ENCODE data around the gene HNRNPUL1.
A peak's percentile ranks its signal among the peaks of the same experiment; 100 is the strongest.

The HNRNPUL1 gene

DNA sequence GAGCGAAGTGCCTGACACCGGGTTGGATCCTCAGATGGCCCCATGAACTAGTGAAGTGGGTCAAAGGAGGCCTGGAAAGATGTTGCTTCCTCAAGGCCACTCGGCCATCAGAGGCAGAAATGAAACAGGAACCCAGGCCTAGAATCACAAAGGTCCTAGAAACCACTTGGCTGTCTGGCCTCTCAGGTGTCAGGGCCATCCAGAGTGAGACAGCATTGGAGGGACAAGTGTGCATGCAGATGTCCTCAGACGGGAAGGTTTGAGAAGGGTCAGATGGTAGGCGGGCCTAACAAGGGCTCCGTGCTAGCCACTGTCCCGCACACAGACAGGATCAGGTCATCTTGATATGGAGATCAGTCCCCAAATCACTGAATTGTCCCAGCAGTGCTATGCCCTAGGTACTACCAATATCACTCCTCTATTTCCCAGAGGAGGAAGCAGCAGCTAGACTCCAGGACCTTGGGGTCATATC is 60.1 kb downstream of the HNRNPUL1 start:
- Histone ChIP-seq H3K4me2 (peak overlapping the region; percentile 87 to 99 (median 92)), H3K9ac (peak overlapping the region; percentile 66 to 84 (median 77); a peak in 20 of 22 replicates), H3K4me3 (peak overlapping the region in 5 of 10 experiments; percentile 20 to 59 (median 44); a peak in 5 of 20 replicates), H3K27me3 (no peaks in the 10 kb centered on the region), H4K20me1 (peaks cover 3 to 99% (median 75%) of the 10 kb centered on the region in 11 experiments; a peak in 21 of 22 replicates), H3K27ac (peak overlapping the region; percentile 74 to 93 (median 84)), H3K9me3 (replicated peaks in 1 of 11) (no peaks in the 10 kb centered on the region), H3K4me1 (peaks cover 84 to 96% (median 87%) of the 10 kb centered on the region in 10 experiments), H3K36me3 (peaks cover 34 to 47% (median 43%) of the 10 kb centered on the region in 11 experiments)
- no peak for TF ChIP-seq Cebpa-rat (IDR thresholded peaks at IDR 0.05)

- peak overlapping the region; percentile 76 to 93 (median 84); a peak in 21 of 22 replicates for H3K27ac ChIP-seq
- TF ChIP-seq Cebpa-rat (IDR thresholded peaks at IDR 0.05): no peak
- H3K27me3 ChIP-seq: no peaks in the 10 kb centered on the region
- peaks cover 92 to 100% (median 95%) of the 10 kb centered on the region in 10 experiments for H3K4me1 ChIP-seq
- H3K9me3 ChIP-seq (replicated peaks in 1 of 11): no peaks in the 10 kb centered on the region
- H3K36me3 ChIP-seq: peaks cover 31 to 46% (median 40%) of the 10 kb centered on the region in 11 experiments
- H3K9ac ChIP-seq: peak overlapping the region; percentile 66 to 84 (median 77); a peak in 19 of 22 replicates
- H4K20me1 ChIP-seq: peaks cover 3 to 93% (median 76%) of the 10 kb centered on the region in 11 experiments; a peak in 20 of 22 replicates
- H3K4me3 ChIP-seq: no peak overlapping the region; a peak in 2 of 20 replicates
- peak overlapping the region; percentile 87 to 99 (median 97) for H3K4me2 ChIP-seq
Observed at GRCh38 chr19:41324921-41325639, 60.9 kb downstream of the HNRNPUL1 start.

GRCh38 chr19:41325640-41325946 is 61.4 kb downstream of the HNRNPUL1 start:
- H4K20me1 ChIP-seq: peaks cover 3 to 88% (median 76%) of the 10 kb centered on the region in 11 experiments; a peak in 20 of 22 replicates
- H3K9ac ChIP-seq: peak overlapping the region; percentile 57 to 83 (median 77)
- peak overlapping the region in 8 of 10 experiments; percentile 19 to 61 (median 51); a peak in 12 of 20 replicates for H3K4me3 ChIP-seq
- H3K4me1 ChIP-seq: peaks cover 97 to 100% (median 99%) of the 10 kb centered on the region in 10 experiments
- H3K9me3 ChIP-seq (replicated peaks in 1 of 11): no peaks in the 10 kb centered on the region
- H3K36me3 ChIP-seq: peaks cover 31 to 46% (median 40%) of the 10 kb centered on the region in 11 experiments
- no peak for TF ChIP-seq Cebpa-rat (IDR thresholded peaks at IDR 0.05)
- H3K27ac ChIP-seq: peak overlapping the region; percentile 25 to 93 (median 86); a peak in 21 of 22 replicates
- no peaks in the 10 kb centered on the region for H3K27me3 ChIP-seq
- peak overlapping the region; percentile 87 to 99 (median 97) for H3K4me2 ChIP-seq

DNA sequence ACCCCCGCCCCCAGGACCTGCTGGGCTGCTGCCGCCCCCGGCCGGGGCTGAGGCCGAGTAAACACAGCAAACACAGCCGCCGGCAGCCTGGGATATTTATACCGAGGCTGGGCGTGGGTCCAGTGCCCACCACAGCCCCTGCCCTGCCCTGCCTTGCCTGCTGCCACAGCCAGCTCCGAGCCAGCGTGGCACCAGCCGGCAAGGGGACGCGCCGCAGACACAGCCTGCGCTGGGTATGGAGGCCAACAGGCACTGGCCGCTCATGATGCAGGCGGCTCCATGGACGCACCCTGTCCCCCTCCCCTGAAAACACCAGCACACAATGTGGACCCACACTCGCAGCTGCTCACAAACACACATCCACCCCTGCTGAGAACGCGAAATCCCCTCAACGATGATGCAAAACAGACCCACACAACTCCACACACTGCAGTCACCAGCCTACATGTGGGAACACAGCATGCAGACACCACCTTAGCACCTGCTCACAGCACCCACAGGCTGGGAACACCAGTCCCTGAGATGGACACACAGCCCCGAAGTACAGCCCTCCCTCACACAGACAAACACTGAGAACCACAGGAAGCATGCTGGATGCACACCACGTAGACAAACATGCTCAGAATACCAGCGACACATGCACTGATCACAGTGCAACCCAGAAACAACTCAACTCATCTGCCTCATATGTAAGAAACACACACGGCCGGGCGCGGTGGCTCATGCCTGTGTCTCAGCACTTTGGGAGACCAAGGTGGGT is 62.0 kb downstream of the HNRNPUL1 start:
- Histone ChIP-seq H3K27me3 (no peaks in the 10 kb centered on the region), H3K9me3 (replicated peaks in 1 of 11) (no peaks in the 10 kb centered on the region), H4K20me1 (peaks cover 3 to 83% (median 73%) of the 10 kb centered on the region in 11 experiments; a peak in 20 of 22 replicates), H3K36me3 (peaks cover 29 to 46% (median 39%) of the 10 kb centered on the region in 11 experiments), H3K4me1 (peaks cover 93 to 99% (median 96%) of the 10 kb centered on the region in 10 experiments), H3K4me3 (peak overlapping the region in 9 of 10 experiments; percentile 12 to 61 (median 48); a peak in 14 of 20 replicates), H3K27ac (peak overlapping the region; percentile 67 to 93 (median 86); a peak in 21 of 22 replicates), H3K9ac (peak overlapping the region; percentile 57 to 83 (median 77)), H3K4me2 (peak overlapping the region; percentile 87 to 99 (median 97))
- TF ChIP-seq Cebpa-rat (IDR thresholded peaks at IDR 0.05): no peak

GRCh38 chr19:41327076-41327575 is 63.0 kb downstream of the HNRNPUL1 start:
- peak overlapping the region; percentile 12 to 61 (median 46); a peak in 18 of 20 replicates for H3K4me3 ChIP-seq
- H3K27ac ChIP-seq: peak overlapping the region; percentile 67 to 93 (median 86); a peak in 21 of 22 replicates
- H3K36me3 ChIP-seq: peaks cover 29 to 46% (median 39%) of the 10 kb centered on the region in 11 experiments; a peak in 21 of 22 replicates
- H4K20me1 ChIP-seq: peaks cover 5 to 79% (median 70%) of the 10 kb centered on the region in 11 experiments; a peak in 21 of 22 replicates
- peak overlapping the region; percentile 57 to 83 (median 77); a peak in 21 of 22 replicates for H3K9ac ChIP-seq
- H3K4me1 ChIP-seq: peaks cover 83 to 99% (median 90%) of the 10 kb centered on the region in 10 experiments
- no peak for TF ChIP-seq Cebpa-rat (IDR thresholded peaks at IDR 0.05)
- H3K4me2 ChIP-seq: peak overlapping the region; percentile 87 to 99 (median 97)
- no peaks in the 10 kb centered on the region for H3K9me3 ChIP-seq (replicated peaks in 1 of 11)
- no peaks in the 10 kb centered on the region for H3K27me3 ChIP-seq

- TF ChIP-seq Cebpa-rat (IDR thresholded peaks at IDR 0.05): no peak
- no peaks in the 10 kb centered on the region for H3K9me3 ChIP-seq (replicated peaks in 1 of 11)
Observed at GRCh38 chr19:41327576-41328156, 63.5 kb downstream of the HNRNPUL1 start.

GRCh38 chr19:41328157-41328841 is 64.1 kb downstream of the HNRNPUL1 start:
- peaks cover 72 to 99% (median 85%) of the 10 kb centered on the region in 10 experiments for H3K4me1 ChIP-seq

More at GRCh38 chr19:41327576-41328156, 63.5 kb downstream of the HNRNPUL1 start:
- H4K20me1 ChIP-seq: peaks cover 11 to 79% (median 65%) of the 10 kb centered on the region in 11 experiments; a peak in 21 of 22 replicates
- peak overlapping the region; percentile 87 to 99 (median 97) for H3K4me2 ChIP-seq
- H3K4me1 ChIP-seq: peaks cover 78 to 99% (median 88%) of the 10 kb centered on the region in 10 experiments
- H3K36me3 ChIP-seq: peaks cover 29 to 46% (median 39%) of the 10 kb centered on the region in 11 experiments; a peak in 21 of 22 replicates
- peak overlapping the region; percentile 12 to 61 (median 46); a peak in 19 of 20 replicates for H3K4me3 ChIP-seq
- peak overlapping the region; percentile 67 to 93 (median 86) for H3K27ac ChIP-seq
- H3K9ac ChIP-seq: peak overlapping the region; percentile 57 to 83 (median 77)
- H3K27me3 ChIP-seq: no peaks in the 10 kb centered on the region

More at GRCh38 chr19:41328157-41328841, 64.1 kb downstream of the HNRNPUL1 start:
- peak overlapping the region; percentile 87 to 99 (median 97) for H3K4me2 ChIP-seq
- H3K36me3 ChIP-seq: peaks cover 33 to 48% (median 41%) of the 10 kb centered on the region in 11 experiments; a peak in 21 of 22 replicates
- peak overlapping the region; percentile 67 to 93 (median 86) for H3K27ac ChIP-seq
- no peak for TF ChIP-seq Cebpa-rat (IDR thresholded peaks at IDR 0.05)
- H3K4me3 ChIP-seq: peak overlapping the region; percentile 12 to 61 (median 46); a peak in 19 of 20 replicates
- H3K27me3 ChIP-seq: no peaks in the 10 kb centered on the region
- peaks cover 16 to 79% (median 59%) of the 10 kb centered on the region in 11 experiments; a peak in 21 of 22 replicates for H4K20me1 ChIP-seq
- no peaks in the 10 kb centered on the region for H3K9me3 ChIP-seq (replicated peaks in 1 of 11)
- peak overlapping the region; percentile 57 to 83 (median 77) for H3K9ac ChIP-seq
